ENCODE data around the gene CWH43. TPM values are rescaled to one million over a fixed set of nuclear protein-coding genes. Genes with fewer than 3 reads are reported as not detected.
"Not testable (repeated sequence)": the region's sequence is repeated elsewhere in the genome, so short reads cannot be mapped to it uniquely, and the experiment has no call there.

The CWH43 gene
- total RNA-seq, 1 donor from 2014 or later = 1.9 TPM

- DNase-seq (ENCODE audit: low spot score) = not testable (repeated sequence)
Measured at GRCh38 chr4:49097071-49097470, 111.0 kb downstream of the CWH43 start.

- not testable (repeated sequence) for DNase-seq (ENCODE audit: low spot score)
Measured at GRCh38 chr4:49097505-49097904, 111.4 kb downstream of the CWH43 start.

GRCh38 chr4:49098034-49098759, 112.1 kb downstream of the CWH43 start:
- not testable (repeated sequence) for DNase-seq (ENCODE audit: low spot score)

GRCh38 chr4:49099831-49100444, 113.9 kb downstream of the CWH43 start:
- not testable (repeated sequence) for DNase-seq (ENCODE audit: low spot score)

GRCh38 chr4:49102344-49102898, 116.3 kb downstream of the CWH43 start:
- DNase-seq (ENCODE audit: low spot score) = not testable (repeated sequence)

- not testable (repeated sequence) for DNase-seq (ENCODE audit: low spot score)
Measured at GRCh38 chr4:49103436-49104136, 117.5 kb downstream of the CWH43 start.

- DNase-seq (ENCODE audit: low spot score) = not testable (repeated sequence)
Measured at GRCh38 chr4:49104231-49104930, 118.3 kb downstream of the CWH43 start.

- not testable (repeated sequence) for DNase-seq (ENCODE audit: low spot score)
Measured at GRCh38 chr4:49105248-49105904, 119.3 kb downstream of the CWH43 start.

GRCh38 chr4:49107262-49107661, 121.2 kb downstream of the CWH43 start:
- DNase-seq (ENCODE audit: low spot score) = peak; percentile 50

- not testable (repeated sequence) for DNase-seq (ENCODE audit: low spot score)
Measured at GRCh38 chr4:49108183-49108978, 122.3 kb downstream of the CWH43 start.

- DNase-seq (ENCODE audit: low spot score) = not testable (repeated sequence)
Measured at GRCh38 chr4:49109567-49110166, 123.6 kb downstream of the CWH43 start.

GRCh38 chr4:49110579-49110978, 124.5 kb downstream of the CWH43 start:
- not testable (repeated sequence) for DNase-seq (ENCODE audit: low spot score)

Other genes starting within 250 kb of the CWH43 start
- 63.8 TPM for gene FRYL, start 206.0 kb upstream of the CWH43 start, total RNA-seq (ENCODE audit: insufficient read depth, low replicate concordance)
- 103 TPM for gene OCIAD1, start 155.2 kb upstream of the CWH43 start, total RNA-seq (ENCODE audit: insufficient read depth, low replicate concordance)
- gene OCIAD2, start 79.5 kb upstream of the CWH43 start, total RNA-seq (ENCODE audit: insufficient read depth, low replicate concordance) = 12.5 TPM